Gastrocnemius medialis (tissue), 4 donors: Measurements from ENCODE around the gene OR2T4. TPM values are rescaled to one million over a fixed set of nuclear protein-coding genes. Genes with fewer than 3 reads are reported as not detected.

Experiments used
- ATAC-seq, 2 donors: fragments of 150-250 bp; one replicate each; pipeline ENCODE4 v1.9.1; 2016
- DNase-seq, 2 donors: peaks; one replicate each; pipeline ENCODE4 v3.0.0-alpha.2; 2019
- H3K27ac ChIP-seq, 4 donors: fragments of 200-600 bp; sonication (generic); 1 replicate in 1 of 4; 2 replicates in 3 of 4; pipeline ENCODE4 v1.5.1; 2016 to 2018; ENCODE audit warnings: mild to moderate bottlenecking in 2 of 4, moderate library complexity in 1 of 4
- H3K27me3 ChIP-seq, 3 donors: fragments of 200-600 bp; sonication (generic) in 2 of 3; 1 replicate in 1 of 3; 2 replicates in 2 of 3; pipeline versions ENCODE4 v1.5.1 to v1.6.0; 2016 to 2019; ENCODE audit warnings: mild to moderate bottlenecking in 1 of 3, moderate library complexity in 1 of 3
- H3K36me3 ChIP-seq, 2 donors: fragments of 200-600 bp; sonication (generic) in 1 of 2; one replicate each; pipeline ENCODE4 v1.5.1; 2017 to 2018
- H3K4me1 ChIP-seq, 2 donors: fragments of 200-600 bp; sonication (generic) in 1 of 2; one replicate each; pipeline ENCODE4 v1.5.1; 2016 to 2017; ENCODE audit warnings: mild to moderate bottlenecking in 2 of 2
- H3K4me3 ChIP-seq, 4 donors: fragments of 200-600 bp; sonication (generic) in 3 of 4; 1 replicate in 1 of 4; 2 replicates in 3 of 4; pipeline ENCODE4 v1.5.1; 2016 to 2019; ENCODE audit warnings: mild to moderate bottlenecking in 2 of 4
- H3K9me3 ChIP-seq, 3 donors: fragments of 200-600 bp; sonication (generic) in 2 of 3; 1 replicate in 1 of 3; 2 replicates in 2 of 3; pipeline ENCODE4 v1.5.1; 2016 to 2019
- CTCF ChIP-seq, 5 experiments: fragments of 450-650 bp in 3 of 5; fragments of 200-600 bp in 2 of 5; sonication (generic) in 2 of 5; IDR thresholded peaks in 4 of 5; conservative IDR thresholded peaks in 1 of 5; 1 replicate in 4 of 5; 2 replicates in 1 of 5; pipeline ENCODE4 v1.5.1; 2016 to 2019; ENCODE audit warnings: antibody characterized with exemption in 5 of 5, mild to moderate bottlenecking in 3 of 5, moderate library complexity in 3 of 5
- POLR2A ChIP-seq, 2 donors: fragments of 450-650 bp; IDR thresholded peaks; one replicate each; pipeline ENCODE4 v1.6.1; 2017; ENCODE audit warnings: antibody characterized with exemption in 2 of 2, mild to moderate bottlenecking in 2 of 2, moderate library complexity in 2 of 2
- in situ Hi-C, 4 donors: fragments of 200-750 bp; cut with MboI; loops; one replicate each; pipeline versions ENCODE4 v1.15.0 to v1.8.0; 2017; ENCODE audit warnings: low sequenced_read_pairs in 4 of 4
- intact Hi-C: fragments of 100-400 bp; cut with DNase I; formaldehyde crosslinking; loops from one replicate; pipeline ENCODE4 v1.15.1; 2023; ENCODE audit warnings: low total_unique reads
- total RNA-seq, 4 donors: library from RNA; depleted of rRNA; stranded (reverse); fragments of >200 nt; gene quantifications; one replicate each; pipeline versions ENCODE4 v1.1.0 to v1.2.3, GENCODE V29; 2016

Gene OR2T4
- total RNA-seq, result not detected

DNA sequence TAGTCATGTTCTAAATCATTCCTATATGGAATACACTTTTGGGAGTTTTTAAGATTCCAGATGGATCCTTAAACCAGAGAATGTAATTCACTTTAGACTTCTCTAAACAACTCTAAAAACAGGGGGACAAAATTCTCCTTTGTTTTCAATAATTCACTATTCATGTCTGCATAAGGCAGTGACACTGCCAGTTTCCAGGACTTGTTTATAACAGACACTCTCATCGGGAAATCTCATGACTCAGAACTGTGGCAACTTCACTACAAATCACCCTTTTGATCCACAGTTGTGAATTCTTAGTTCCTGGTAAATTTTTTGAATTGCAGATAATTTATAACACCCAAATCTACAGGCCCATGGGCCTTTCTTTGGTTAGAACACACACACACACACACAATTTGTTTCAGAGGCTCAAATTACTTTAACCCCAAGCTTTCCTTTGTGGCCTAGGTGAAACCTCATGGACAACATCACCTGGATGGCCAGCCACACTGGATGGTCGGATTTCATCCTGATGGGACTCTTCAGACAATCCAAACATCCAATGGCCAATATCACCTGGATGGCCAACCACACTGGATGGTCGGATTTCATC, at the start of gene OR2T4:
Gene OR2T4 (plus strand): TSS at position 545 of the 595 bp plus-strand sequence. CDS start 0 bp downstream, at position 545.
- ATAC-seq (no peak), DNase-seq (no peak)
- Histone ChIP-seq H3K4me1 (no peaks in the 10 kb centered on the region), H3K27me3 (no peaks in the 10 kb centered on the region), H3K36me3 (no peaks in the 10 kb centered on the region), H3K4me3 (no peak within 1 kb of the TSS), H3K9me3 (no peaks in the 10 kb centered on the region), H3K27ac (no peak within 1 kb of the TSS)
- no peak for TF ChIP-seq POLR2A (IDR thresholded peaks at IDR 0.05)
- no peak for TF ChIP-seq CTCF (IDR thresholded peaks at IDR 0.05 in 4 of 5, conservative IDR thresholded peaks at IDR 0.05 in 1 of 5)
- intact Hi-C loops, result no loop called here
- in situ Hi-C loops, result no loop called here

- in situ Hi-C loops, result no loop called here
- no peaks in the 10 kb centered on the region for H3K27me3 ChIP-seq
- H3K27ac ChIP-seq, result no peak overlapping the region
- no peaks in the 10 kb centered on the region for H3K9me3 ChIP-seq
- no peaks in the 10 kb centered on the region for H3K4me1 ChIP-seq
- DNase-seq, result no peak
- no peaks in the 10 kb centered on the region for H3K36me3 ChIP-seq
- no peak for ATAC-seq
- no peak overlapping the region for H3K4me3 ChIP-seq
- TF ChIP-seq POLR2A (IDR thresholded peaks at IDR 0.05), result no peak
- no peak for TF ChIP-seq CTCF (IDR thresholded peaks at IDR 0.05 in 4 of 5, conservative IDR thresholded peaks at IDR 0.05 in 1 of 5)
- intact Hi-C loops, result no loop called here
Measured at GRCh38 chr1:248316796-248317195, 44.7 kb upstream of the OR2T4 start.

- TF ChIP-seq CTCF (IDR thresholded peaks at IDR 0.05 in 4 of 5, conservative IDR thresholded peaks at IDR 0.05 in 1 of 5), result no peak
- no peak for TF ChIP-seq POLR2A (IDR thresholded peaks at IDR 0.05)
- H3K27me3 ChIP-seq, result no peaks in the 10 kb centered on the region
- in situ Hi-C loops (no loop called here), intact Hi-C loops (no loop called here)
- no peaks in the 10 kb centered on the region for H3K36me3 ChIP-seq
- ATAC-seq (no peak), DNase-seq (no peak)
- no peaks in the 10 kb centered on the region for H3K4me1 ChIP-seq
- H3K4me3 ChIP-seq, result no peak within 1 kb of the TSS
- no peaks in the 10 kb centered on the region for H3K9me3 ChIP-seq
- no peak within 1 kb of the TSS for H3K27ac ChIP-seq
Measured at GRCh38 chr1:248324468-248324867, 37.0 kb upstream of the OR2T4 start, which contains the start of gene OR2M7. Gene OR2M7 (minus strand): TSS chr1:248324568. CDS start chr1:248324568, 0 bp downstream.

- Histone ChIP-seq H3K4me3 (no peak overlapping the region), H3K27me3 (peaks cover 0 to 3% (median 0%) of the 10 kb centered on the region in 3 donors), H3K9me3 (no peaks in the 10 kb centered on the region), H3K36me3 (no peaks in the 10 kb centered on the region), H3K27ac (no peak overlapping the region), H3K4me1 (no peaks in the 10 kb centered on the region)
- ATAC-seq (no peak), DNase-seq (no peak)
- TF ChIP-seq CTCF (IDR thresholded peaks at IDR 0.05 in 4 of 5, conservative IDR thresholded peaks at IDR 0.05 in 1 of 5) (no peak), POLR2A (IDR thresholded peaks at IDR 0.05) (no peak)
- in situ Hi-C loops, result no loop called here
- intact Hi-C loops, result no loop called here
Measured at GRCh38 chr1:248343451-248343850, 18.0 kb upstream of the OR2T4 start.

- no peaks in the 10 kb centered on the region for H3K36me3 ChIP-seq
- no peak for ATAC-seq
- no peak for TF ChIP-seq CTCF (IDR thresholded peaks at IDR 0.05 in 4 of 5, conservative IDR thresholded peaks at IDR 0.05 in 1 of 5)
- no peak for TF ChIP-seq POLR2A (IDR thresholded peaks at IDR 0.05)
Measured at GRCh38 chr1:248348475-248348874, 13.0 kb upstream of the OR2T4 start, which contains the start of gene OR14C36. Gene OR14C36 (plus strand): TSS chr1:248348775. CDS start chr1:248348775, 0 bp downstream.

More at GRCh38 chr1:248348475-248348874, 13.0 kb upstream of the OR2T4 start, which contains the start of gene OR14C36:
- Histone ChIP-seq H3K27me3 (peaks cover 0 to 3% (median 0%) of the 10 kb centered on the region in 3 donors), H3K4me1 (no peaks in the 10 kb centered on the region), H3K27ac (no peak within 1 kb of the TSS), H3K4me3 (no peak within 1 kb of the TSS), H3K9me3 (no peaks in the 10 kb centered on the region)
- DNase-seq, result no peak
- in situ Hi-C loops (no loop called here), intact Hi-C loops (no loop called here)
